AG04449 (cell line): Measurements from ENCODE around the gene ADGRL4.

Experiments
- CTCF ChIA-PET: fragments of 350-600 bp; formaldehyde crosslinking; extraction: SDS; loops from one replicate; lab custom pipeline; 2021; ENCODE audit warnings: antibody characterized with exemption; lab: Yijun Ruan, JAX
- POLR2A ChIA-PET: fragments of 400-600, 350-600 bp; formaldehyde crosslinking; extraction: SDS; loops from one replicate; lab custom pipeline; 2020; ENCODE audit warnings: antibody characterized with exemption, inconsistent platforms; lab: Yijun Ruan, JAX
- DNase-seq: peaks from one replicate; pipeline ENCODE4 v3.0.0-alpha.2; 2010; ENCODE audit warnings: low read depth, low spot score
- H3K4me3 ChIP-seq: 2 replicates; pipeline ENCODE4 v1.5.1; 2011; ENCODE audit warnings: low read depth, mild to moderate bottlenecking, control low read depth, low read length
- CTCF ChIP-seq: IDR thresholded peaks from one replicate; pipeline ENCODE4 v1.5.1; 2011; ENCODE audit warnings: mild to moderate bottlenecking, moderate library complexity, low read length, control low read depth, inconsistent platforms; ENCODE audit not compliant: insufficient read depth; ENCODE audit errors: missing control alignments

Gene ADGRL4

GRCh38 chr1:78958711-78959110 lies 47.8 kb downstream of the ADGRL4 start:
- H3K4me3 ChIP-seq = no peak overlapping the region
- POLR2A ChIA-PET = no interaction called here
- CTCF ChIA-PET = no interaction called here
- no peak for TF ChIP-seq CTCF
- DNase-seq = no peak

GRCh38 chr1:78950826-78951225 lies 55.7 kb downstream of the ADGRL4 start:
- CTCF ChIA-PET = no interaction called here
- no peak for TF ChIP-seq CTCF
- POLR2A ChIA-PET = no interaction called here
- no peak overlapping the region for H3K4me3 ChIP-seq
- DNase-seq = no peak

GRCh38 chr1:78949227-78949626 lies 57.3 kb downstream of the ADGRL4 start:
- CTCF ChIA-PET = no interaction called here
- DNase-seq = no peak
- H3K4me3 ChIP-seq = no peak overlapping the region
- POLR2A ChIA-PET = no interaction called here
- no peak for TF ChIP-seq CTCF

GRCh38 chr1:78919150-78919549 lies 87.4 kb downstream of the ADGRL4 start:
- ChIA-PET CTCF (no interaction called here), POLR2A (no interaction called here)
- TF ChIP-seq CTCF = no peak
- no peak for DNase-seq
- H3K4me3 ChIP-seq = no peak overlapping the region

GRCh38 chr1:78918157-78918556 lies 88.4 kb downstream of the ADGRL4 start:
- no peak for DNase-seq
- TF ChIP-seq CTCF = no peak
- POLR2A ChIA-PET = no interaction called here
- CTCF ChIA-PET = no interaction called here
- H3K4me3 ChIP-seq = no peak overlapping the region

GRCh38 chr1:78916986-78917385 lies 89.5 kb downstream of the ADGRL4 start:
- POLR2A ChIA-PET = no interaction called here
- CTCF ChIA-PET = no interaction called here

More at GRCh38 chr1:78916986-78917385, 89.5 kb downstream of the ADGRL4 start:
- H3K4me3 ChIP-seq = no peak overlapping the region
- DNase-seq = no peak
- no peak for TF ChIP-seq CTCF
